Liver (tissue), 9 donors: Measurements from ENCODE around the gene AFTPH. TPM values are rescaled to one million over a fixed set of nuclear protein-coding genes. Genes with fewer than 3 reads are reported as not detected.

Source experiments
- DNase-seq: peaks from one replicate; pipeline ENCODE4 v3.0.0-alpha.2; 2017; ENCODE audit warnings: low spot score
- H3K27ac ChIP-seq, 2 donors: one replicate each; pipeline ENCODE4 v1.7.0; 2013; ENCODE audit warnings: inconsistent platforms in 2 of 2, low read length in 2 of 2, control low read depth in 1 of 2, low read depth in 1 of 2, mild to moderate bottlenecking in 1 of 2
- H3K27me3 ChIP-seq, 4 donors: one replicate each; pipeline versions ENCODE4 v1.6.1 to v1.7.0; 2013; ENCODE audit warnings: low read length in 3 of 4, inconsistent platforms in 1 of 4, mild to moderate bottlenecking in 1 of 4, moderate library complexity in 1 of 4; ENCODE audit not compliant: control insufficient read depth in 4 of 4, insufficient read depth in 4 of 4
- H3K36me3 ChIP-seq, 4 donors: one replicate each; pipeline versions ENCODE4 v1.6.1 to v1.7.0; 2013; ENCODE audit warnings: low read length in 3 of 4, mild to moderate bottlenecking in 3 of 4, low read depth in 1 of 4, moderate library complexity in 1 of 4; ENCODE audit not compliant: control insufficient read depth in 4 of 4, insufficient read depth in 3 of 4
- H3K4me1 ChIP-seq, 4 donors: one replicate each; pipeline versions ENCODE4 v1.6.1 to v1.7.0; 2013; ENCODE audit warnings: low read length in 3 of 4, mild to moderate bottlenecking in 3 of 4, moderate library complexity in 1 of 4; ENCODE audit not compliant: control insufficient read depth in 4 of 4, insufficient read depth in 4 of 4
- H3K4me3 ChIP-seq, 3 donors: one replicate each; pipeline versions ENCODE4 v1.6.1 to v1.7.0; 2013; ENCODE audit warnings: low read length in 3 of 3, control low read depth in 1 of 3, low read depth in 1 of 3, mild to moderate bottlenecking in 1 of 3
- H3K9ac ChIP-seq, 2 donors: one replicate each; pipeline ENCODE4 v1.7.0; 2013; ENCODE audit warnings: low read length in 2 of 2, mild to moderate bottlenecking in 2 of 2, moderate library complexity in 2 of 2, control low read depth in 1 of 2, low read depth in 1 of 2
- H3K9me3 ChIP-seq, 4 donors: one replicate each; pipeline versions ENCODE4 v1.6.1 to v1.7.0; 2013; ENCODE audit warnings: low read length in 3 of 4; ENCODE audit not compliant: control insufficient read depth in 4 of 4
- EGR1 ChIP-seq, 2 donors: IDR thresholded peaks; 2 replicates each; pipeline ENCODE4 v1.6.1; 2016 to 2018; ENCODE audit warnings: antibody characterized with exemption in 2 of 2, low read depth in 2 of 2
- FOXA1 ChIP-seq: IDR thresholded peaks from 2 replicates; pipeline ENCODE4 v1.6.1; 2016; ENCODE audit warnings: antibody characterized with exemption
- FOXA2 ChIP-seq: IDR thresholded peaks from 2 replicates; pipeline ENCODE4 v1.6.1; 2016; ENCODE audit warnings: antibody characterized with exemption
- GABPA ChIP-seq, 2 donors: IDR thresholded peaks in 1 of 2; conservative IDR thresholded peaks in 1 of 2; 2 replicates each; pipeline ENCODE4 v1.6.1; 2016; ENCODE audit warnings: antibody characterized with exemption in 2 of 2, mild to moderate bottlenecking in 1 of 2, moderate library complexity in 1 of 2
- JUND ChIP-seq, 2 donors: IDR thresholded peaks; 2 replicates each; pipeline ENCODE4 v1.6.1; 2016; ENCODE audit warnings: antibody characterized with exemption in 2 of 2
- MAX ChIP-seq: IDR thresholded peaks from 2 replicates; pipeline ENCODE4 v1.6.1; 2016; ENCODE audit warnings: antibody characterized with exemption
- NR2F2 ChIP-seq: IDR thresholded peaks from 2 replicates; pipeline ENCODE4 v1.6.1; 2016; ENCODE audit warnings: antibody characterized with exemption
- RXRA ChIP-seq, 2 donors: IDR thresholded peaks; 2 replicates each; pipeline ENCODE4 v1.6.1; 2017 to 2018; ENCODE audit warnings: antibody characterized with exemption in 2 of 2, mild to moderate bottlenecking in 1 of 2
- SP1 ChIP-seq: IDR thresholded peaks from 2 replicates; pipeline ENCODE4 v1.6.1; 2018; ENCODE audit warnings: antibody characterized with exemption, mild to moderate bottlenecking
- YY1 ChIP-seq: IDR thresholded peaks from 2 replicates; pipeline ENCODE4 v1.6.1; 2016; ENCODE audit warnings: antibody characterized with exemption, mild to moderate bottlenecking
- WGBS: extraction: QIAGEN DNeasy Blood & Tissue Kit; methylation state at CpG from one replicate; pipeline ENCODE4 v1.1.7; 2013; 5-methylcytosine and 5-hydroxymethylcytosine counted together
- polyA plus RNA-seq, 2 donors: library from polyadenylated mRNA; stranded (reverse) in 1 of 2; unstranded in 1 of 2; fragments of 200-250 nt in 1 of 2; fragments of >200 nt in 1 of 2; fragmentation: Nextera tagmentation in 1 of 2; extraction: Ambion mirVana in 1 of 2; gene quantifications; one replicate each; pipeline versions ENCODE4 v1.2.1 to v1.2.3, GENCODE V29; 2013 to 2015
- total RNA-seq, 2 donors: library from RNA; depleted of rRNA; stranded (reverse); fragments of >200 nt; gene quantifications; one replicate each; pipeline ENCODE4 v1.2.3, GENCODE V29; 2014
- TF ChIP-seq, protein P1 (sequence below): fragments of 150-350 bp; IDR thresholded peaks from 2 replicates; pipeline ENCODE4 v1.5.1; 2017; ENCODE audit warnings: improper control_type of control experiment, low read depth, low read length; ENCODE audit not compliant: missing input control
- TF ChIP-seq, protein P2 (sequence below): IDR thresholded peaks from 2 replicates; pipeline ENCODE4 v1.6.1; 2016; ENCODE audit warnings: antibody characterized with exemption
- donor health status: healthy.
- donor health status: healthy.
- donor health status: healthy.
- donor health status: healthy.
- donor health status: healthy.

The AFTPH gene
- total and polyA plus RNA-seq, 4 donors, result 10.5 to 27.9 (median 20.6) TPM

- no peak overlapping the region for H3K9ac ChIP-seq
- no peaks in the 10 kb centered on the region for H3K36me3 ChIP-seq
- peaks cover 2 to 10% (median 7%) of the 10 kb centered on the region in 4 donors for H3K4me1 ChIP-seq
- no peak overlapping the region for H3K4me3 ChIP-seq
- H3K9me3 ChIP-seq, result no peaks in the 10 kb centered on the region
- 93% methylated on average over 6 of the region's 6 CpGs for WGBS
- TF ChIP-seq YY1 (no peak), MAX (no peak), NR2F2 (no peak), FOXA1 (no peak), GABPA (IDR thresholded peaks at IDR 0.05 in 1 of 2, conservative IDR thresholded peaks at IDR 0.05 in 1 of 2) (no peak)
- TF ChIP-seq, protein P1, sequence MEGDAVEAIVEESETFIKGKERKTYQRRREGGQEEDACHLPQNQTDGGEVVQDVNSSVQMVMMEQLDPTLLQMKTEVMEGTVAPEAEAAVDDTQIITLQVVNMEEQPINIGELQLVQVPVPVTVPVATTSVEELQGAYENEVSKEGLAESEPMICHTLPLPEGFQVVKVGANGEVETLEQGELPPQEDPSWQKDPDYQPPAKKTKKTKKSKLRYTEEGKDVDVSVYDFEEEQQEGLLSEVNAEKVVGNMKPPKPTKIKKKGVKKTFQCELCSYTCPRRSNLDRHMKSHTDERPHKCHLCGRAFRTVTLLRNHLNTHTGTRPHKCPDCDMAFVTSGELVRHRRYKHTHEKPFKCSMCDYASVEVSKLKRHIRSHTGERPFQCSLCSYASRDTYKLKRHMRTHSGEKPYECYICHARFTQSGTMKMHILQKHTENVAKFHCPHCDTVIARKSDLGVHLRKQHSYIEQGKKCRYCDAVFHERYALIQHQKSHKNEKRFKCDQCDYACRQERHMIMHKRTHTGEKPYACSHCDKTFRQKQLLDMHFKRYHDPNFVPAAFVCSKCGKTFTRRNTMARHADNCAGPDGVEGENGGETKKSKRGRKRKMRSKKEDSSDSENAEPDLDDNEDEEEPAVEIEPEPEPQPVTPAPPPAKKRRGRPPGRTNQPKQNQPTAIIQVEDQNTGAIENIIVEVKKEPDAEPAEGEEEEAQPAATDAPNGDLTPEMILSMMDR, result no peak
- TF ChIP-seq, protein P2, sequence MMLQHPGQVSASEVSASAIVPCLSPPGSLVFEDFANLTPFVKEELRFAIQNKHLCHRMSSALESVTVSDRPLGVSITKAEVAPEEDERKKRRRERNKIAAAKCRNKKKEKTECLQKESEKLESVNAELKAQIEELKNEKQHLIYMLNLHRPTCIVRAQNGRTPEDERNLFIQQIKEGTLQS, result no peak
- no peaks in the 10 kb centered on the region for H3K27me3 ChIP-seq
- H3K27ac ChIP-seq, result no peak overlapping the region
- DNase-seq, result no peak
These were observed 100.7 kb downstream of the AFTPH start for GRCh38 chr2:64624862-64625261.

- Histone ChIP-seq H3K36me3 (no peaks in the 10 kb centered on the region), H3K27ac (no peak overlapping the region), H3K4me1 (peaks cover 2 to 12% (median 8%) of the 10 kb centered on the region in 4 donors), H3K27me3 (no peaks in the 10 kb centered on the region), H3K9ac (no peak overlapping the region), H3K4me3 (no peak overlapping the region), H3K9me3 (no peaks in the 10 kb centered on the region)
- TF ChIP-seq MAX (no peak), SP1 (no peak)
- no peak for DNase-seq
- WGBS, result 89% methylated on average over 7 of the region's 7 CpGs
These were observed 101.4 kb downstream of the AFTPH start for GRCh38 chr2:64625299-64626145.

- Histone ChIP-seq H3K27me3 (no peaks in the 10 kb centered on the region), H3K4me1 (peaks cover 2 to 12% (median 8%) of the 10 kb centered on the region in 4 donors), H3K36me3 (peaks cover 0 to 5% (median 1%) of the 10 kb centered on the region in 4 donors), H3K9ac (no peak overlapping the region), H3K27ac (no peak overlapping the region), H3K9me3 (no peaks in the 10 kb centered on the region), H3K4me3 (no peak overlapping the region)
- TF ChIP-seq GABPA (IDR thresholded peaks at IDR 0.05 in 1 of 2, conservative IDR thresholded peaks at IDR 0.05 in 1 of 2) (no peak), FOXA2 (no peak), FOXA1 (no peak), EGR1 (IDR thresholded peaks at IDR 0.05; ENCODE audit: low read depth in 2 of 2) (no peak), YY1 (no peak), MAX (no peak), JUND (IDR thresholded peaks at IDR 0.05) (no peak), RXRA (IDR thresholded peaks at IDR 0.05) (no peak)
- TF ChIP-seq, protein P2, result no peak
- 92% methylated on average over 10 of the region's 10 CpGs for WGBS
- peak; percentile 9 for DNase-seq
These were observed 102.2 kb downstream of the AFTPH start for GRCh38 chr2:64626146-64626809.
